ENCODE data around the gene LRTM2. TPM values are rescaled to one million over a fixed set of nuclear protein-coding genes. Genes with fewer than 3 reads are reported as not detected.

LRTM2 gene
- total and polyA plus RNA-seq, 9 of the 15 experiments (the other 6 are each of a cell fraction or from before 2014, with no cell fraction given) = 0.09 TPM; not detected in 8

- 54% methylated on average over 2 of the region's 2 CpGs for WGBS (ENCODE audit: insufficient coverage, low coverage, missing lambda C conversion rate)
- DNase-seq (ENCODE audit: extremely low read depth in 1 of 4, low spot score in 3 of 4) (peak in 1 of 4 experiments; percentile 17), FAIRE-seq (peak; percentile 49), ATAC-seq (peak; percentile 72)
- no peaks in the 10 kb centered on the region for H3K27me3 ChIP-seq (ENCODE audit: control insufficient read depth in 2 of 2, insufficient read depth in 2 of 2, low read length in 2 of 2)
- ChIA-PET POLR2A (interaction anchor here (0.6 to 1.1 kb wide), 3 partner anchors 9 to 332 kb away, joined by 3 to 4 read pairs (median 3); partner anchors contain the start of gene ADIPOR2), CTCF (ENCODE audit: low intra/inter-chr PET ratio) (no interaction called here)
- no peak overlapping the region for H3K4me3 ChIP-seq
- H3K9me1 ChIP-seq (ENCODE audit: control insufficient read depth, insufficient read depth, low read length) = peaks cover 3% of the 10 kb centered on the region
- no peaks in the 10 kb centered on the region for H3K9me3 ChIP-seq (replicated peaks; ENCODE audit: control insufficient read depth, insufficient read depth, low read depth, low read length)
- no TSS peak for BruUV-seq (replicated peaks)
- no peak overlapping the region for H3K4me2 ChIP-seq (ENCODE audit: insufficient read depth, low read length)
- H3K9ac ChIP-seq (ENCODE audit: insufficient read depth in 1 of 2, low read depth in 2 of 2, low read length in 2 of 2) = no peak overlapping the region
- peaks cover 0 to 4% of the 10 kb centered on the region in 2 experiments; a peak in 2 of 5 replicates for H3K4me1 ChIP-seq (replicated peaks in 1 of 2; ENCODE audit: control insufficient read depth in 2 of 2, insufficient read depth in 2 of 2, low read length in 2 of 2)
- no peak for TF ChIP-seq MCM2 (IDR thresholded peaks at IDR 0.05; ENCODE audit: low read depth)
- no peak for TF ChIP-seq ZNF212 (CRISPR knock-in tag; IDR thresholded peaks at IDR 0.05)
- TF ChIP-seq HBP1 (CRISPR knock-in tag; IDR thresholded peaks at IDR 0.05) = no peak
- TF ChIP-seq TEAD4 (IDR thresholded peaks at IDR 0.05; ENCODE audit: low read length) = no peak
- no peak for TF ChIP-seq TEAD4 (CRISPR knock-in tag; IDR thresholded peaks at IDR 0.05; ENCODE audit: borderline replicate concordance)
- TF ChIP-seq RBM39 (optimal IDR thresholded peaks at IDR 0.05; ENCODE audit: low read depth, low read length) = no peak
- TF ChIP-seq, protein P1, sequence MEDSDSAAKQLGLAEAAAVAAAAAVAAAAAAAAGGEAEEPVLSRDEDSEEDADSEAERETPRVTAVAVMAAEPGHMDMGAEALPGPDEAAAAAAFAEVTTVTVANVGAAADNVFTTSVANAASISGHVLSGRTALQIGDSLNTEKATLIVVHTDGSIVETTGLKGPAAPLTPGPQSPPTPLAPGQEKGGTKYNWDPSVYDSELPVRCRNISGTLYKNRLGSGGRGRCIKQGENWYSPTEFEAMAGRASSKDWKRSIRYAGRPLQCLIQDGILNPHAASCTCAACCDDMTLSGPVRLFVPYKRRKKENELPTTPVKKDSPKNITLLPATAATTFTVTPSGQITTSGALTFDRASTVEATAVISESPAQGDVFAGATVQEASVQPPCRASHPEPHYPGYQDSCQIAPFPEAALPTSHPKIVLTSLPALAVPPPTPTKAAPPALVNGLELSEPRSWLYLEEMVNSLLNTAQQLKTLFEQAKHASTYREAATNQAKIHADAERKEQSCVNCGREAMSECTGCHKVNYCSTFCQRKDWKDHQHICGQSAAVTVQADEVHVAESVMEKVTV (CRISPR knock-in tag; IDR thresholded peaks at IDR 0.05) = no peak
- TF ChIP-seq E2F1 (CRISPR knock-in tag; IDR thresholded peaks at IDR 0.05) = no peak
- TF ChIP-seq NELFE (IDR thresholded peaks at IDR 0.05; ENCODE audit: insufficient read depth, insufficient read length) = no peak
- TF ChIP-seq TRIM28 (IDR thresholded peaks at IDR 0.05) = no peak
- TF ChIP-seq ARID3A (IDR thresholded peaks at IDR 0.05; ENCODE audit: borderline replicate concordance, low read depth, low read length) = no peak
- TF ChIP-seq SAFB (IDR thresholded peaks at IDR 0.05; ENCODE audit: borderline replicate concordance, low read depth, low read length) = no peak
- TF ChIP-seq MAFK (IDR thresholded peaks at IDR 0.05; ENCODE audit: low read length) = no peak
- TF ChIP-seq, protein P2, sequence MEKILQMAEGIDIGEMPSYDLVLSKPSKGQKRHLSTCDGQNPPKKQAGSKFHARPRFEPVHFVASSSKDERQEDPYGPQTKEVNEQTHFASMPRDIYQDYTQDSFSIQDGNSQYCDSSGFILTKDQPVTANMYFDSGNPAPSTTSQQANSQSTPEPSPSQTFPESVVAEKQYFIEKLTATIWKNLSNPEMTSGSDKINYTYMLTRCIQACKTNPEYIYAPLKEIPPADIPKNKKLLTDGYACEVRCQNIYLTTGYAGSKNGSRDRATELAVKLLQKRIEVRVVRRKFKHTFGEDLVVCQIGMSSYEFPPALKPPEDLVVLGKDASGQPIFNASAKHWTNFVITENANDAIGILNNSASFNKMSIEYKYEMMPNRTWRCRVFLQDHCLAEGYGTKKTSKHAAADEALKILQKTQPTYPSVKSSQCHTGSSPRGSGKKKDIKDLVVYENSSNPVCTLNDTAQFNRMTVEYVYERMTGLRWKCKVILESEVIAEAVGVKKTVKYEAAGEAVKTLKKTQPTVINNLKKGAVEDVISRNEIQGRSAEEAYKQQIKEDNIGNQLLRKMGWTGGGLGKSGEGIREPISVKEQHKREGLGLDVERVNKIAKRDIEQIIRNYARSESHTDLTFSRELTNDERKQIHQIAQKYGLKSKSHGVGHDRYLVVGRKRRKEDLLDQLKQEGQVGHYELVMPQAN (IDR thresholded peaks at IDR 0.05; ENCODE audit: borderline replicate concordance) = no peak
- peaks cover 14% of the 10 kb centered on the region; the same call in 2 of the 3 replicates for H3K79me2 ChIP-seq (ENCODE audit: control insufficient read depth, insufficient read depth, low read length)
- peaks cover 83% of the 10 kb centered on the region for H3K36me3 ChIP-seq (ENCODE audit: control insufficient read depth, insufficient read depth, low read length)
- intact Hi-C loops (cut with micrococcal nuclease) = no loop called here
- peak overlapping the region; percentile 26; the same call in 1 of the 3 replicates for H3K27ac ChIP-seq (ENCODE audit: extremely low read depth, low read depth, low read length)
- H4K20me1 ChIP-seq (replicated peaks; ENCODE audit: control insufficient read depth, insufficient read depth, low read length) = 0 out of 2 replicates have a peak, but pooled peaks cover 3% of the 10 kb centered on the region
- H2AFZ ChIP-seq (ENCODE audit: low read depth, low read length) = no peak overlapping the region
- in situ Hi-C loops (cut with MboI) = no loop called here
Measured at GRCh38 chr12:1781772-1782171, 38.6 kb upstream of the LRTM2 start.

Data from K562 (cell line).